SK-N-SH treated with all-trans-retinoic acid at 6 μM for 48 hours (cell line): ENCODE results near the gene ZC3H8.
A peak's percentile ranks its signal among the peaks of the same experiment; 100 is the strongest.

Source experiments
- ATAC-seq: fragments of 200-7000 bp; cut with Tn5 transposase; 3 replicates; pipeline ENCODE4 v1.9.1; 2020; ENCODE audit warnings: mild to moderate bottlenecking, moderate library complexity
- ARNTL ChIP-seq: fragments of 450-650 bp; formaldehyde crosslinking; IDR thresholded peaks from 2 replicates; pipeline ENCODE4 v1.5.0; 2020; ENCODE audit warnings: low read depth, mild to moderate bottlenecking, moderate library complexity, borderline replicate concordance
- BACH2 ChIP-seq: fragments of 250-450 bp; sonication (Bioruptor Pico); IDR thresholded peaks from 2 replicates; pipeline ENCODE4 v1.9.0; 2021; ENCODE audit warnings: mild to moderate bottlenecking, borderline replicate concordance
- CREB5 ChIP-seq: fragments of 250-450 bp; sonication (Bioruptor Pico); IDR thresholded peaks from 2 replicates; pipeline ENCODE4 v1.5.1; 2020; ENCODE audit warnings: low read depth, mild to moderate bottlenecking, moderate library complexity
- CSDC2 ChIP-seq: fragments of 250-450 bp; sonication (Bioruptor Pico); IDR thresholded peaks from 2 replicates; pipeline ENCODE4 v1.5.0; 2020; ENCODE audit warnings: mild to moderate bottlenecking, moderate library complexity
- CSRNP3 ChIP-seq: fragments of 250-450 bp; sonication (Bioruptor Pico); IDR thresholded peaks from 2 replicates; pipeline ENCODE4 v1.5.1; 2021; ENCODE audit warnings: mild to moderate bottlenecking, moderate library complexity
- GLIS3 ChIP-seq: fragments of 250-450 bp; sonication (Bioruptor Pico); IDR thresholded peaks from 2 replicates; pipeline ENCODE4 v1.5.0; 2020; ENCODE audit warnings: mild to moderate bottlenecking, moderate library complexity
- ISL1 ChIP-seq: fragments of 250-450 bp; sonication (Bioruptor Pico); IDR thresholded peaks from 2 replicates; pipeline ENCODE4 v2.1.2; 2022; ENCODE audit warnings: mild to moderate bottlenecking, moderate library complexity
- OSR1 ChIP-seq: fragments of 250-450 bp; sonication (Bioruptor Pico); IDR thresholded peaks from 2 replicates; pipeline ENCODE4 v1.8.0; 2022; ENCODE audit warnings: moderate library complexity, mild to moderate bottlenecking, inconsistent platforms
- PATZ1 ChIP-seq: fragments of 250-450 bp; sonication (Bioruptor Pico); IDR thresholded peaks from 2 replicates; pipeline ENCODE4 v1.8.0; 2020; ENCODE audit warnings: mild to moderate bottlenecking, moderate library complexity, borderline replicate concordance
- POU6F1 ChIP-seq: fragments of 250-450 bp; sonication (Bioruptor Pico); IDR thresholded peaks from 2 replicates; pipeline ENCODE4 v1.8.0; 2021; ENCODE audit warnings: low read depth, mild to moderate bottlenecking, moderate library complexity, borderline replicate concordance
- PPARA ChIP-seq: fragments of 250-450 bp; sonication (Bioruptor Pico); IDR thresholded peaks from 2 replicates; pipeline ENCODE4 v1.5.0; 2020; ENCODE audit warnings: mild to moderate bottlenecking, borderline replicate concordance
- SNAI2 ChIP-seq: fragments of 250-450 bp; sonication (Bioruptor Pico); IDR thresholded peaks from 2 replicates; pipeline ENCODE4 v1.5.0; 2020; ENCODE audit warnings: mild to moderate bottlenecking, moderate library complexity
- TCF4 ChIP-seq: fragments of 250-450 bp; sonication (Bioruptor Pico); IDR thresholded peaks from 2 replicates; pipeline ENCODE4 v1.8.0; 2021; ENCODE audit warnings: mild to moderate bottlenecking, moderate library complexity, borderline replicate concordance
- TOX ChIP-seq: fragments of 250-450 bp; sonication (Bioruptor Pico); IDR thresholded peaks from 2 replicates; pipeline ENCODE4 v1.8.0; 2021; ENCODE audit warnings: mild to moderate bottlenecking, moderate library complexity, borderline replicate concordance
- ZC3H10 ChIP-seq: fragments of 250-450 bp; sonication (Bioruptor Pico); IDR thresholded peaks from 2 replicates; pipeline ENCODE4 v1.5.1; 2021; ENCODE audit warnings: mild to moderate bottlenecking, moderate library complexity
- ZFP3 ChIP-seq: fragments of 250-450 bp; sonication (Bioruptor Pico); IDR thresholded peaks from 2 replicates; pipeline ENCODE4 v1.5.0; 2020; ENCODE audit warnings: mild to moderate bottlenecking, moderate library complexity
- ZFP30 ChIP-seq: fragments of 450-650 bp; formaldehyde crosslinking; IDR thresholded peaks from 2 replicates; pipeline ENCODE4 v1.5.0; 2022; ENCODE audit warnings: mild to moderate bottlenecking, moderate library complexity
- ZNF565 ChIP-seq: fragments of 450-650 bp; formaldehyde crosslinking; conservative IDR thresholded peaks from 2 replicates; pipeline ENCODE4 v1.5.0; 2020; ENCODE audit warnings: low read depth, mild to moderate bottlenecking, moderate library complexity
- ZNF70 ChIP-seq: fragments of 450-650 bp; formaldehyde crosslinking; IDR thresholded peaks from 2 replicates; pipeline ENCODE4 v1.5.0; 2020; ENCODE audit warnings: mild to moderate bottlenecking, moderate library complexity
- ZNF8 ChIP-seq: fragments of 450-650 bp; formaldehyde crosslinking; IDR thresholded peaks from 2 replicates; pipeline ENCODE4 v1.5.0; 2020; ENCODE audit warnings: mild to moderate bottlenecking, moderate library complexity

The ZC3H8 gene

GRCh38 chr2:112275311-112275886, 20.6 kb upstream of the ZC3H8 start, which contains the start of gene ZC3H6 (continued):
- TF ChIP-seq CSRNP3 (CRISPR knock-in tag) (peak; percentile 15; the same call in 1 of the 2 replicates), ZFP3 (CRISPR knock-in tag) (peak; percentile 28; the same call in 1 of the 2 replicates), GLIS3 (CRISPR knock-in tag) (no peak), BACH2 (CRISPR knock-in tag) (no peak), SNAI2 (CRISPR knock-in tag) (no peak), ZC3H10 (no peak; the same call in 1 of the 2 replicates), ZNF70 (CRISPR knock-in tag) (no peak), PPARA (CRISPR knock-in tag) (no peak), ISL1 (CRISPR knock-in tag) (no peak), OSR1 (CRISPR knock-in tag) (no peak), ARNTL (CRISPR knock-in tag) (no peak), TOX (no peak), TCF4 (CRISPR knock-in tag) (0 out of 2 replicates have a peak, but pooled peaks have one; percentile 51), PATZ1 (CRISPR knock-in tag) (no peak), CSDC2 (CRISPR knock-in tag) (peak; percentile 72; the same call in 1 of the 2 replicates)
- TF ChIP-seq, all 23 proteins: peak for 8

- TF ChIP-seq OSR1 (CRISPR knock-in tag), result no peak
- TF ChIP-seq ZNF565 (CRISPR knock-in tag), result no peak
- TF ChIP-seq ZNF70 (CRISPR knock-in tag), result no peak
- no peak for TF ChIP-seq POU6F1 (CRISPR knock-in tag)
- no peak for TF ChIP-seq GLIS3 (CRISPR knock-in tag)
- TF ChIP-seq ZFP30 (CRISPR knock-in tag), result no peak
- TF ChIP-seq TCF4 (CRISPR knock-in tag), result no peak
- no peak for TF ChIP-seq CSRNP3 (CRISPR knock-in tag)
- TF ChIP-seq, all 23 proteins: peak for 0
- ATAC-seq, result no peak
These were observed 18.5 kb upstream of the ZC3H8 start for GRCh38 chr2:112273349-112273748.

GRCh38 chr2:112272669-112273068, 17.8 kb upstream of the ZC3H8 start:
- no peak for TF ChIP-seq BACH2 (CRISPR knock-in tag)
- no peak for TF ChIP-seq ZNF8
- no peak for TF ChIP-seq SNAI2 (CRISPR knock-in tag)
- no peak for TF ChIP-seq OSR1 (CRISPR knock-in tag)
- TF ChIP-seq PPARA (CRISPR knock-in tag), result no peak
- no peak for TF ChIP-seq ZFP3 (CRISPR knock-in tag)
- TF ChIP-seq CREB5 (CRISPR knock-in tag), result no peak
- TF ChIP-seq CSDC2 (CRISPR knock-in tag), result no peak
- TF ChIP-seq ZFP30 (CRISPR knock-in tag), result no peak
- no peak for TF ChIP-seq ZC3H10
- no peak for TF ChIP-seq TOX
- no peak for TF ChIP-seq POU6F1 (CRISPR knock-in tag)
- no peak for TF ChIP-seq ZNF565 (CRISPR knock-in tag)
- TF ChIP-seq GLIS3 (CRISPR knock-in tag), result no peak
- no peak for TF ChIP-seq PATZ1 (CRISPR knock-in tag)
- no peak for TF ChIP-seq TCF4 (CRISPR knock-in tag)
- TF ChIP-seq ISL1 (CRISPR knock-in tag), result no peak
- no peak for ATAC-seq
